HG02870 (cell line): ENCODE results near the gene MTRF1.
"Not testable (repeated sequence)": the region's sequence is repeated elsewhere in the genome, so short reads cannot be mapped to it uniquely, and the experiment has no call there.

ENCODE experiments used
- ATAC-seq: cut with Tn5 transposase; IDR thresholded peaks from one replicate; pipeline ENCODE4 v1.9.1; 2021; ENCODE audit warnings: mild to moderate bottlenecking, moderate library complexity; ENCODE audit not compliant: unreplicated experiment

MTRF1 gene

GRCh38 chr13:41282129-41282571 lies 18.8 kb upstream of the MTRF1 start:
- no peak for ATAC-seq

- not testable (repeated sequence) for ATAC-seq
Measured at GRCh38 chr13:41279156-41279555, 15.8 kb upstream of the MTRF1 start.

GRCh38 chr13:41276824-41277223 lies 13.4 kb upstream of the MTRF1 start:
- no peak for ATAC-seq

GRCh38 chr13:41274881-41275280 lies 11.5 kb upstream of the MTRF1 start:
- no peak for ATAC-seq

GRCh38 chr13:41273831-41274441 lies 10.6 kb upstream of the MTRF1 start:
- ATAC-seq: no peak

GRCh38 chr13:41271456-41272285 lies 8.3 kb upstream of the MTRF1 start:
- ATAC-seq: no peak

GRCh38 chr13:41268764-41269163 lies 5.4 kb upstream of the MTRF1 start:
- no peak for ATAC-seq

- no peak for ATAC-seq
Measured at GRCh38 chr13:41267106-41267505, 3.7 kb upstream of the MTRF1 start.

GRCh38 chr13:41259875-41260501 lies 3.4 kb downstream of the MTRF1 start:
- no peak for ATAC-seq

GRCh38 chr13:41257535-41257934 lies 5.8 kb downstream of the MTRF1 start:
- ATAC-seq: no peak

- no peak for ATAC-seq
Measured at GRCh38 chr13:41254902-41255301, 8.5 kb downstream of the MTRF1 start.

- no peak for ATAC-seq
Measured at GRCh38 chr13:41250993-41251392, 12.4 kb downstream of the MTRF1 start.

- no peak for ATAC-seq
Measured at GRCh38 chr13:41246969-41247680, 16.3 kb downstream of the MTRF1 start.

GRCh38 chr13:41244556-41244955 lies 18.8 kb downstream of the MTRF1 start:
- no peak for ATAC-seq

GRCh38 chr13:41241626-41242025 lies 21.8 kb downstream of the MTRF1 start:
- ATAC-seq: no peak

- ATAC-seq: no peak
Measured at GRCh38 chr13:41236369-41236768, 27.0 kb downstream of the MTRF1 start.

- ATAC-seq: no peak
Measured at GRCh38 chr13:41232578-41233480, 30.5 kb downstream of the MTRF1 start.

GRCh38 chr13:41231786-41232185 lies 31.6 kb downstream of the MTRF1 start:
- ATAC-seq: no peak

GRCh38 chr13:41231025-41231677 lies 32.2 kb downstream of the MTRF1 start:
- no peak for ATAC-seq

- no peak for ATAC-seq
Measured at GRCh38 chr13:41229356-41229755, 34.0 kb downstream of the MTRF1 start.
